K562 (cell line): Measurements from ENCODE around the gene DHX57. TPM values are rescaled to one million over a fixed set of nuclear protein-coding genes. Genes with fewer than 3 reads are reported as not detected.

ENCODE experiments used
- ATAC-seq: fragments of 200-7000 bp; cut with Tn5 transposase; 3 replicates; pipeline ENCODE4 v1.9.1; 2020; ENCODE audit warnings: moderate library complexity
- BruUV-seq: library from RNA; stranded (reverse); fragments of 400-500 nt; replicated peaks from 2 replicates; lab custom pipeline; 2021; lab: Mats Ljungman, UMichigan
- CTCF ChIA-PET: fragments of 300-600 bp; formaldehyde crosslinking; extraction: SDS; loops from one replicate; lab custom pipeline; 2021; ENCODE audit warnings: low intra/inter-chr PET ratio; lab: Yijun Ruan, JAX
- POLR2A ChIA-PET: fragments of 300-600, 350-650 bp; sonication (Branson Sonifier 250); formaldehyde crosslinking; extraction: SDS; loops from one replicate; lab custom pipeline; 2021; ENCODE audit warnings: antibody characterized with exemption, inconsistent platforms; lab: Yijun Ruan, JAX
- DNase-seq, 4 experiments: peaks; one replicate each; pipeline versions ENCODE4 v3.0.0 to v3.0.0-alpha.2; 2011 to 2018; ENCODE audit warnings: low spot score in 3 of 4, mixed read lengths in 3 of 4; ENCODE audit errors: extremely low read depth in 1 of 4
- FAIRE-seq: peaks from 2 replicates; lab custom pipeline; 2011; peaks lifted over from hg19 to GRCh38; lab: Jason Lieb, UNC
- H2AFZ ChIP-seq: 2 replicates; pipeline ENCODE4 v1.6.0; 2011; ENCODE audit warnings: low read depth, low read length, control low read depth, inconsistent platforms
- H3K27ac ChIP-seq: fragments of 200-600 bp; 3 replicates; pipeline ENCODE4 v1.8.0; 2011; ENCODE audit warnings: low read depth, mild to moderate bottlenecking, control low read depth, inconsistent platforms, low read length, moderate library complexity, mixed read lengths; ENCODE audit errors: extremely low read depth
- H3K27me3 ChIP-seq, 2 experiments: fragments of 300-600 bp in 1 of 2; 2 replicates in 1 of 2; 3 replicates in 1 of 2; pipeline versions ENCODE4 v1.6.0 to v1.8.0; 2011; ENCODE audit warnings: inconsistent platforms in 2 of 2, low read length in 2 of 2, mild to moderate bottlenecking in 1 of 2, mixed read lengths in 1 of 2, moderate library complexity in 1 of 2; ENCODE audit not compliant: control insufficient read depth in 2 of 2, insufficient read depth in 2 of 2
- H3K36me3 ChIP-seq: fragments of 300-600 bp; 3 replicates; pipeline ENCODE4 v1.8.0; 2011; ENCODE audit warnings: mild to moderate bottlenecking, low read length, inconsistent platforms; ENCODE audit not compliant: control insufficient read depth, insufficient read depth
- H3K4me1 ChIP-seq, 2 experiments: fragments of 200-600 bp in 1 of 2; replicated peaks in 1 of 2; 2 replicates in 1 of 2; 3 replicates in 1 of 2; pipeline versions ENCODE4 v1.5.1 to v1.8.0; 2011; ENCODE audit warnings: inconsistent platforms in 2 of 2, low read length in 2 of 2, mild to moderate bottlenecking in 1 of 2, mixed read lengths in 1 of 2, moderate library complexity in 1 of 2; ENCODE audit not compliant: control insufficient read depth in 2 of 2, insufficient read depth in 2 of 2
- H3K4me2 ChIP-seq: 2 replicates; pipeline ENCODE4 v1.6.1; 2011; ENCODE audit warnings: low read length, control low read depth, inconsistent platforms, mixed read lengths; ENCODE audit not compliant: insufficient read depth
- H3K4me3 ChIP-seq: fragments of 200-600 bp; sonication (generic), shearing (Covaris generic); 2 replicates; pipeline ENCODE4 v1.5.1; 2016; ENCODE audit warnings: control low read depth, inconsistent platforms
- H3K79me2 ChIP-seq: fragments of 200-600 bp; 3 replicates; pipeline ENCODE4 v1.8.0; 2011; ENCODE audit warnings: low read length, inconsistent platforms; ENCODE audit not compliant: control insufficient read depth, insufficient read depth
- H3K9ac ChIP-seq, 2 experiments: 2 replicates each; pipeline versions ENCODE4 v1.6.0 to v1.6.1; 2011; ENCODE audit warnings: low read depth in 2 of 2, low read length in 2 of 2, control low read depth in 1 of 2, inconsistent platforms in 1 of 2, mild to moderate bottlenecking in 1 of 2, mixed read lengths in 1 of 2; ENCODE audit not compliant: insufficient read depth in 1 of 2
- H3K9me1 ChIP-seq: one replicate; pipeline ENCODE4 v1.6.0; 2011; ENCODE audit warnings: inconsistent platforms, mild to moderate bottlenecking, low read length, moderate library complexity; ENCODE audit not compliant: control insufficient read depth, insufficient read depth
- H3K9me3 ChIP-seq: replicated peaks from 2 replicates; pipeline ENCODE4 v1.5.1; 2011; ENCODE audit warnings: low read depth, low read length, inconsistent platforms; ENCODE audit not compliant: control insufficient read depth, insufficient read depth
- H4K20me1 ChIP-seq: replicated peaks from 2 replicates; pipeline ENCODE4 v1.6.1; 2011; ENCODE audit warnings: low read length, inconsistent platforms, mixed read lengths; ENCODE audit not compliant: control insufficient read depth, insufficient read depth
- CEBPB ChIP-seq: fragments of 450-650 bp; IDR thresholded peaks from 2 replicates; pipeline ENCODE4 v1.6.1; 2016; ENCODE audit warnings: missing genetic modification characterization, missing compliant biosample characterization
- CEBPG ChIP-seq, 3 experiments: fragments of 200-800 bp in 1 of 3; sonication (Bioruptor generic) in 1 of 3; sonication (generic) in 1 of 3; formaldehyde crosslinking in 1 of 3; IDR thresholded peaks in 2 of 3; conservative IDR thresholded peaks in 1 of 3; 2 replicates each; pipeline versions ENCODE4 v1.6.1 to v1.8.0; 2016 to 2022; ENCODE audit warnings: missing compliant biosample characterization in 2 of 3, missing genetic modification characterization in 2 of 3, mild to moderate bottlenecking in 1 of 3, missing genetic modification reagents in 1 of 3
- ETS2 ChIP-seq: IDR thresholded peaks from 2 replicates; pipeline ENCODE4 v1.6.1; 2016; ENCODE audit warnings: borderline replicate concordance, missing genetic modification characterization, mild to moderate bottlenecking, moderate library complexity, missing compliant biosample characterization; ENCODE audit not compliant: poor library complexity, severe bottlenecking
- POLR2AphosphoS5 ChIP-seq: IDR thresholded peaks from 2 replicates; pipeline ENCODE4 v1.6.1; 2011; ENCODE audit warnings: mild to moderate bottlenecking, low read depth, low read length, moderate library complexity; ENCODE audit not compliant: control insufficient read depth, insufficient read depth
- WGBS: fragments of 100-300 bp; shearing (Covaris generic); methylation state at CpG from one replicate; pipeline ENCODE4 v1.1.6; 2016; ENCODE audit warnings: low coverage, mixed read lengths; ENCODE audit not compliant: insufficient coverage; ENCODE audit errors: missing lambda C conversion rate; 5-methylcytosine and 5-hydroxymethylcytosine counted together
- in situ Hi-C: fragments of 300-500 bp; cut with MboI; formaldehyde crosslinking; loops from 4 replicates; pipeline ENCODE4 v1.15.0; 2018; ENCODE audit warnings: inconsistent platforms, mixed read lengths
- intact Hi-C: fragments of 100-400 bp; cut with micrococcal nuclease; formaldehyde crosslinking; loops from 2 replicates; pipeline ENCODE4 v1.14.2; 2022
- polyA plus RNA-seq, 8 experiments: library from polyadenylated mRNA; depleted of rRNA in 4 of 8; stranded (reverse) in 5 of 8; unstranded in 3 of 8; fragments of >200 nt; fragmentation: Nextera tagmentation in 2 of 8; fragmentation: Illumina TruSeq in 1 of 8; extraction: Ambion mirVana in 2 of 8; extraction: Trizol in 1 of 8; gene quantifications; 2 replicates each; pipeline versions ENCODE4 v1.2.1 to v1.2.3, GENCODE V29; 2011 to 2014; ENCODE audit warnings: inconsistent platforms in 1 of 8, missing spikeins in 1 of 8
- total RNA-seq, 7 experiments: library from RNA; depleted of rRNA in 6 of 7; stranded (reverse); fragments of >200 nt in 6 of 7; fragmentation: Illumina TruSeq in 2 of 7; extraction: Trizol in 2 of 7; gene quantifications; 2 replicates each; pipeline versions ENCODE4 v1.2.1 to v1.2.3, GENCODE V29; 2011 to 2021; ENCODE audit warnings: low replicate concordance in 1 of 7
- TF ChIP-seq, protein P1 (sequence below): fragments of 450-650 bp; IDR thresholded peaks from 2 replicates; pipeline ENCODE4 v1.6.1; 2016; ENCODE audit warnings: missing biosample characterization, missing genetic modification characterization

Gene DHX57
- total and polyA plus RNA-seq, 9 of the 15 experiments (the other 6 are each of a cell fraction or from before 2014, with no cell fraction given), result 7.4 to 23.6 (median 17.9) TPM

DNA sequence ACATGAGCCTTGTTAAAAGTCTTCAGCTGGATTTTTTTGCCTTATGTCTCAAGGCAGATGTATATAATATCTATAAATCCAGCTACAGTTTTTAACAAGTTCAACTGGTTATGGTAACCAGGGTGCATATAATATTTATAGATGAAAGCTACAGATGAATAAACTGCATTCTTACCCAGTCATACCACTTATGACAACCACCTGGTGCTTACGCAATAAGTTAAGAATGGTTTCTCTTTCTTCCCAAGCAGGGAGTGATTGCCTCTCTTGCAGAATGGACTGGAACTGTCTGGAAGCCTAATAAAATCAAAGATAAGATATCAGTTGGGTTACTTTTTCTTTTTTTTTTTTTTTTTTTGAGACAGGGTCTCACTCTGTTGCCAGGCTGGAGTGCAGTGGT is 19.6 kb downstream of the DHX57 start:
- DNase-seq, result no peak
- ChIA-PET CTCF (no interaction called here), POLR2A (interaction anchor here (0.5 to 1.7 kb wide), 5 partner anchors 9 to 126 kb away, joined by 3 to 4 read pairs (median 3); partner anchors contain the start of gene SRSF7)
- no peak for FAIRE-seq
- H3K4me3 ChIP-seq, result no peak overlapping the region
- no peak for ATAC-seq
- no peak overlapping the region for H3K9ac ChIP-seq
- no peaks in the 10 kb centered on the region for H3K4me1 ChIP-seq
- no peaks in the 10 kb centered on the region for H3K27me3 ChIP-seq
- no peak overlapping the region for H3K4me2 ChIP-seq
- no peak overlapping the region for H2AFZ ChIP-seq
- H3K36me3 ChIP-seq, result peaks cover 54% of the 10 kb centered on the region; the same call in 2 of the 3 replicates
- intact Hi-C loops, result no loop called here
- in situ Hi-C loops, result no loop called here
- no peak overlapping the region for H3K27ac ChIP-seq
- H3K79me2 ChIP-seq, result no peaks in the 10 kb centered on the region
- no peaks in the 10 kb centered on the region for H3K9me3 ChIP-seq
- 93% methylated on average over 1 of the region's 1 CpG for WGBS
- TF ChIP-seq ETS2 (no peak), CEBPB (tag) (peak; percentile 85), POLR2AphosphoS5 (no peak), CEBPG (CRISPR knock-in tag; IDR thresholded peaks at IDR 0.05) (peak; percentile 11; the same call in 1 of the 2 replicates), CEBPG (tag; conservative IDR thresholded peaks at IDR 0.05 in 1 of 2, IDR thresholded peaks at IDR 0.05 in 1 of 2) (peak; percentile 51 to 85)
- TF ChIP-seq, protein P1, sequence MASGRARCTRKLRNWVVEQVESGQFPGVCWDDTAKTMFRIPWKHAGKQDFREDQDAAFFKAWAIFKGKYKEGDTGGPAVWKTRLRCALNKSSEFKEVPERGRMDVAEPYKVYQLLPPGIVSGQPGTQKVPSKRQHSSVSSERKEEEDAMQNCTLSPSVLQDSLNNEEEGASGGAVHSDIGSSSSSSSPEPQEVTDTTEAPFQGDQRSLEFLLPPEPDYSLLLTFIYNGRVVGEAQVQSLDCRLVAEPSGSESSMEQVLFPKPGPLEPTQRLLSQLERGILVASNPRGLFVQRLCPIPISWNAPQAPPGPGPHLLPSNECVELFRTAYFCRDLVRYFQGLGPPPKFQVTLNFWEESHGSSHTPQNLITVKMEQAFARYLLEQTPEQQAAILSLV (tag), result 0 out of 2 replicates have a peak, but pooled peaks have one; percentile 17
- TF ChIP-seq, all 486 proteins: peak for 3
- Histone ChIP-seq H3K9me1 (no peaks in the 10 kb centered on the region), H4K20me1 (no peaks in the 10 kb centered on the region)
- no TSS peak for BruUV-seq
